ACHN (cell line): Measurements from ENCODE around the gene LGR6.
"Not testable (repeated sequence)": the region's sequence is repeated elsewhere in the genome, so short reads cannot be mapped to it uniquely, and the experiment has no call there.

ENCODE experiments used
- DNase-seq: peaks from one replicate; pipeline ENCODE4 v3.0.0-alpha.2; 2015
- in situ Hi-C: cut with HindIII; loops from 2 replicates; pipeline ENCODE4 v1.10.0; 2017; ENCODE audit warnings: low sequenced_read_pairs, low pct_ligation_motif_present, low pct_unique_long_range_greater_than_20kb

Gene LGR6

GRCh38 chr1:202319381-202320080 is 125.9 kb downstream of the LGR6 start:
- in situ Hi-C loops, result loop anchor here (25.0 kb wide), 1 partner anchor 107 kb away; no protein-coding TSS in a partner anchor
- no peak for DNase-seq

GRCh38 chr1:202320081-202320405 is 126.4 kb downstream of the LGR6 start:
- no peak for DNase-seq
- in situ Hi-C loops, result loop anchor here (25.0 kb wide), 1 partner anchor 108 kb away; no protein-coding TSS in a partner anchor

GRCh38 chr1:202323731-202324130 is 130.1 kb downstream of the LGR6 start:
- in situ Hi-C loops, result loop anchor here (25.0 kb wide), 1 partner anchor 111 kb away; no protein-coding TSS in a partner anchor
- no peak for DNase-seq

GRCh38 chr1:202324646-202325045 is 131.0 kb downstream of the LGR6 start:
- no peak for DNase-seq
- in situ Hi-C loops, result loop anchor here (25.0 kb wide), 1 partner anchor 112 kb away; no protein-coding TSS in a partner anchor

- in situ Hi-C loops, result no loop called here
- DNase-seq, result no peak
Measured at GRCh38 chr1:202329891-202330290, 136.3 kb downstream of the LGR6 start.

GRCh38 chr1:202333861-202334260 is 140.3 kb downstream of the LGR6 start:
- in situ Hi-C loops, result no loop called here
- DNase-seq, result no peak

- DNase-seq, result peak; percentile 76
- in situ Hi-C loops, result no loop called here
Measured at GRCh38 chr1:202343652-202344349, 150.2 kb downstream of the LGR6 start.

- in situ Hi-C loops, result no loop called here
Measured at GRCh38 chr1:202348005-202348508, 154.5 kb downstream of the LGR6 start.

GRCh38 chr1:202348509-202349205 is 155.1 kb downstream of the LGR6 start, which contains the start of gene PPP1R12B:
Gene PPP1R12B, plus strand, starts transcription at chr1:202348699. Its CDS starts 153 bp downstream, at chr1:202348852.
- in situ Hi-C loops, result no loop called here
- peak; percentile 99 for DNase-seq

More at GRCh38 chr1:202348005-202348508, 154.5 kb downstream of the LGR6 start:
- DNase-seq, result no peak

- in situ Hi-C loops, result no loop called here
- peak; percentile 42 for DNase-seq
Measured at GRCh38 chr1:202349206-202349928, 155.8 kb downstream of the LGR6 start.

GRCh38 chr1:202351725-202352124 is 158.1 kb downstream of the LGR6 start:
- DNase-seq, result peak; percentile 20
- in situ Hi-C loops, result no loop called here

GRCh38 chr1:202352583-202353197 is 159.1 kb downstream of the LGR6 start:
- DNase-seq, in situ Hi-C loops: not testable (repeated sequence)

- no peak for DNase-seq
- in situ Hi-C loops, result no loop called here
Measured at GRCh38 chr1:202355944-202356553, 162.4 kb downstream of the LGR6 start.

GRCh38 chr1:202357506-202357905 is 163.9 kb downstream of the LGR6 start:
- DNase-seq, result no peak
- in situ Hi-C loops, result no loop called here

- in situ Hi-C loops, result no loop called here
- DNase-seq, result no peak
Measured at GRCh38 chr1:202361224-202361623, 167.6 kb downstream of the LGR6 start.

- DNase-seq, result no peak
- in situ Hi-C loops, result no loop called here
Measured at GRCh38 chr1:202361701-202362100, 168.1 kb downstream of the LGR6 start.

- no peak for DNase-seq
- in situ Hi-C loops, result no loop called here
Measured at GRCh38 chr1:202362212-202362611, 168.6 kb downstream of the LGR6 start.
